ENCODE results near the gene SH3RF3.

GRCh38 chr2:109403841-109404201 lies 274.8 kb downstream of the SH3RF3 start:
- TF ChIP-seq, protein P1, sequence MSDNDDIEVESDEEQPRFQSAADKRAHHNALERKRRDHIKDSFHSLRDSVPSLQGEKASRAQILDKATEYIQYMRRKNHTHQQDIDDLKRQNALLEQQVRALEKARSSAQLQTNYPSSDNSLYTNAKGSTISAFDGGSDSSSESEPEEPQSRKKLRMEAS (IDR thresholded peaks at IDR 0.05; ENCODE audit: low read depth, low read length): no peak
- no peak for TF ChIP-seq CTCF (IDR thresholded peaks at IDR 0.05; ENCODE audit: low read depth, low read length)

Measured in NB4 (cell line).